HepG2 (cell line): ENCODE data around the gene SEPHS2. TPM values are rescaled to one million over a fixed set of nuclear protein-coding genes. Genes with fewer than 3 reads are reported as not detected.
A peak's percentile ranks its signal among the peaks of the same experiment; 100 is the strongest.

Experiments used
- BCL6 ChIP-seq: IDR thresholded peaks from 2 replicates; pipeline ENCODE4 v1.6.1; 2016; ENCODE audit warnings: missing genetic modification reagents, missing compliant biosample characterization
- CBX1 ChIP-seq: IDR thresholded peaks from one replicate; pipeline ENCODE4 v1.6.1; 2016; ENCODE audit warnings: antibody characterized with exemption, low read depth
- EEA1 ChIP-seq: sonication (generic); formaldehyde crosslinking; IDR thresholded peaks from 2 replicates; pipeline ENCODE4 v1.5.1; 2020; ENCODE audit warnings: mild to moderate bottlenecking, missing genetic modification reagents, borderline replicate concordance
- ELF1 ChIP-seq: sonication (generic); formaldehyde crosslinking; IDR thresholded peaks from 2 replicates; pipeline ENCODE4 v1.4.0; 2020; ENCODE audit warnings: missing genetic modification reagents
- FOXP4 ChIP-seq: sonication (generic); formaldehyde crosslinking; IDR thresholded peaks from 2 replicates; pipeline ENCODE4 v1.4.0; 2020; ENCODE audit warnings: missing genetic modification reagents
- HOXA5 ChIP-seq: sonication (generic); formaldehyde crosslinking; IDR thresholded peaks from 2 replicates; pipeline ENCODE4 v1.4.0; 2020; ENCODE audit warnings: missing genetic modification reagents
- NFE2L2 ChIP-seq: fragments of 150-350 bp; IDR thresholded peaks from 2 replicates; pipeline ENCODE4 v1.6.1; 2014; ENCODE audit warnings: low read length
- POGK ChIP-seq: sonication (generic); formaldehyde crosslinking; conservative IDR thresholded peaks from 2 replicates; pipeline ENCODE4 v1.8.0; 2022; ENCODE audit warnings: mild to moderate bottlenecking, moderate library complexity, missing genetic modification reagents
- RELA ChIP-seq: sonication (generic); formaldehyde crosslinking; IDR thresholded peaks from 2 replicates; pipeline ENCODE4 v1.4.0; 2020; ENCODE audit warnings: missing genetic modification reagents
- SKI ChIP-seq: fragments of 450-650 bp; IDR thresholded peaks from one replicate; pipeline ENCODE4 v1.6.1; 2018; ENCODE audit warnings: mild to moderate bottlenecking; ENCODE audit not compliant: partially characterized antibody
- STAG1 ChIP-seq: sonication (generic); formaldehyde crosslinking; IDR thresholded peaks from 2 replicates; pipeline ENCODE4 v1.4.0; 2020; ENCODE audit warnings: missing genetic modification reagents
- TFAP4 ChIP-seq: sonication (generic); IDR thresholded peaks from 2 replicates; pipeline ENCODE4 v1.6.1; 2016; ENCODE audit warnings: low read depth, borderline replicate concordance
- UBTF ChIP-seq: sonication (generic); formaldehyde crosslinking; IDR thresholded peaks from 2 replicates; pipeline ENCODE4 v1.4.0; 2020; ENCODE audit warnings: mild to moderate bottlenecking, missing genetic modification reagents
- XRCC5 ChIP-seq: fragments of 200-400 bp; formaldehyde crosslinking; optimal IDR thresholded peaks from 2 replicates; pipeline ENCODE3; 2017; ENCODE audit warnings: mild to moderate bottlenecking, low read length
- ZBTB4 ChIP-seq: sonication (generic); formaldehyde crosslinking; IDR thresholded peaks from 2 replicates; pipeline ENCODE4 v1.4.0; 2020; ENCODE audit warnings: missing genetic modification reagents, mild to moderate bottlenecking, borderline replicate concordance
- ZNF335 ChIP-seq: sonication (generic); formaldehyde crosslinking; IDR thresholded peaks from 2 replicates; pipeline ENCODE4 v1.4.0; 2020; ENCODE audit warnings: missing genetic modification reagents
- ZNF724P ChIP-seq: sonication (generic); formaldehyde crosslinking; IDR thresholded peaks from 2 replicates; pipeline ENCODE4 v1.8.0; 2022; ENCODE audit warnings: missing genetic modification reagents, borderline replicate concordance
- ZNF737 ChIP-seq: sonication (generic); formaldehyde crosslinking; IDR thresholded peaks from 2 replicates; pipeline ENCODE4 v1.5.0; 2020; ENCODE audit warnings: missing genetic modification reagents, mild to moderate bottlenecking, borderline replicate concordance
- polyA plus RNA-seq, 8 experiments: library from polyadenylated mRNA; depleted of rRNA in 3 of 8; stranded (reverse) in 7 of 8; unstranded in 1 of 8; fragments of >200 nt; fragmentation: Illumina TruSeq in 4 of 8; extraction: Trizol in 4 of 8; gene quantifications; 2 replicates each; pipeline versions ENCODE4 v1.2.1 to v1.2.3, GENCODE V29; 2011 to 2016; ENCODE audit warnings: low read depth in 4 of 8, missing spikeins in 1 of 8, mixed read lengths in 1 of 8; ENCODE audit not compliant: insufficient read depth in 1 of 8
- total RNA-seq, 5 experiments: library from RNA; depleted of rRNA; stranded (reverse); fragments of >200 nt; fragmentation: Illumina TruSeq; extraction: Trizol; gene quantifications; 2 replicates each; pipeline ENCODE4 v1.2.3, GENCODE V29; 2016; ENCODE audit warnings: low read depth in 1 of 5

SEPHS2 gene
- total and polyA plus RNA-seq, 2 of the 13 experiments (the other 11 are each of a cell fraction or from before 2014, with no cell fraction given): 20.7 to 127 TPM

GRCh38 chr16:30409125-30410060, 36.3 kb downstream of the SEPHS2 start (continued):
- TF ChIP-seq ZNF737 (CRISPR knock-in tag) (no peak), FOXP4 (CRISPR knock-in tag) (0 out of 2 replicates have a peak, but pooled peaks have one; percentile 17), ELF1 (0 out of 2 replicates have a peak, but pooled peaks have one; percentile 41), RELA (CRISPR knock-in tag) (0 out of 2 replicates have a peak, but pooled peaks have one; percentile 62), CBX1 (no peak), EEA1 (0 out of 2 replicates have a peak, but pooled peaks have one; percentile 66), NFE2L2 (no peak), ZNF724P (CRISPR knock-in tag) (no peak), ZNF335 (peak; percentile 30; the same call in 1 of the 2 replicates), POGK (CRISPR knock-in tag) (0 out of 2 replicates have a peak, but pooled peaks have one; percentile 31), UBTF (CRISPR knock-in tag) (peak; percentile 70), HOXA5 (CRISPR knock-in tag) (0 out of 2 replicates have a peak, but pooled peaks have one; percentile 54), SKI (peak; percentile 74), ZBTB4 (CRISPR knock-in tag) (0 out of 2 replicates have a peak, but pooled peaks have one; percentile 28), TFAP4 (peak; percentile 46), STAG1 (CRISPR knock-in tag) (peak; percentile 97), BCL6 (CRISPR knock-in tag) (peak; percentile 26), XRCC5 (peak; percentile 98)
